Heart left ventricle (tissue), 13 donors: ENCODE data around the gene PADI2.

Experiments used
- POLR2A ChIP-seq, 2 donors: fragments of 450-650 bp; IDR thresholded peaks; one replicate each; pipeline ENCODE4 v1.6.1; 2017; ENCODE audit warnings: antibody characterized with exemption in 2 of 2, mild to moderate bottlenecking in 2 of 2, moderate library complexity in 2 of 2
- TF ChIP-seq, protein P1 (sequence below), 12 donors: fragments of 200-600 bp; sonication (generic) in 4 of 12; IDR thresholded peaks; one replicate each; pipeline versions ENCODE4 v1.5.0 to v1.8.0; 2018 to 2022; ENCODE audit warnings: antibody characterized with exemption in 12 of 12, mild to moderate bottlenecking in 5 of 12
- donor health status: ischemic (EF 13 %, LVEDD 7.1; RV severe dilation, severe dysfunction).
- donor health status: DM: no; HTN: yes; CAD: no.
- donor health status: DM: no; HTN: no; CAD: no.
- donor health status: ischemic (EF 25% LVEDD 6.9; RV normal size, moderate dysfunction).
- donor health status: ischemic (EF 25% LVEDD 5.7; RV mildly dilated, moderate dysfunction).
- donor health status: ischemic (EF 35%, LVEDD 5.7; RV mildly dilated, moderate dysfunction).
- donor health status: nonischemic (EF 11% LVEDD 7.7; RV severe dilation, severe dysfunction).
- donor health status: DM: yes; HTN: yes; CAD: no.
- donor health status: PGD.
- donor health status: ischemic (EF 29% LVEDD 5.4; RV normal size, mild dysfunction).
- donor health status: nonischemic (EF 23%, LVEDD 6.1; RV moderate dilation, normal function).

DNA sequence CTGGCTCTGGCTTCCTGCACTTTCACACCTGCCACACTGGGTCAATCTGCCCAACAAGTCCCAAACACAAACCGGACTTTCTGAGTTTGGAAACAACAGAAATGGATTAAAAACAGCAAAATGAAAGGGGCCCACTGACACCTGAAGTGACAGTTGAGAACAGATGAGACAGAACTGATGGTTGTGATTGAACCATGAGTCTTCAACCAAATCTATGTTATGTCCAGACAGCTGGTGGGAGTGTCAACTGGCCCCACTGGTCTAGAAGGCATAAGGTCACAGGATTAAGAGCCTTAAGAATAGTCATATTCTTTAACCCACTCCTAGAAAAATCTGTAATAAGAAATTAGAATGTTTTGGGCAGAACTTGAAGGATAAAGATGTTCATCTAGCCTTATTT lies 94.5 kb downstream of the PADI2 start:
- no peak for TF ChIP-seq POLR2A (IDR thresholded peaks at IDR 0.05)
- TF ChIP-seq, protein P1, sequence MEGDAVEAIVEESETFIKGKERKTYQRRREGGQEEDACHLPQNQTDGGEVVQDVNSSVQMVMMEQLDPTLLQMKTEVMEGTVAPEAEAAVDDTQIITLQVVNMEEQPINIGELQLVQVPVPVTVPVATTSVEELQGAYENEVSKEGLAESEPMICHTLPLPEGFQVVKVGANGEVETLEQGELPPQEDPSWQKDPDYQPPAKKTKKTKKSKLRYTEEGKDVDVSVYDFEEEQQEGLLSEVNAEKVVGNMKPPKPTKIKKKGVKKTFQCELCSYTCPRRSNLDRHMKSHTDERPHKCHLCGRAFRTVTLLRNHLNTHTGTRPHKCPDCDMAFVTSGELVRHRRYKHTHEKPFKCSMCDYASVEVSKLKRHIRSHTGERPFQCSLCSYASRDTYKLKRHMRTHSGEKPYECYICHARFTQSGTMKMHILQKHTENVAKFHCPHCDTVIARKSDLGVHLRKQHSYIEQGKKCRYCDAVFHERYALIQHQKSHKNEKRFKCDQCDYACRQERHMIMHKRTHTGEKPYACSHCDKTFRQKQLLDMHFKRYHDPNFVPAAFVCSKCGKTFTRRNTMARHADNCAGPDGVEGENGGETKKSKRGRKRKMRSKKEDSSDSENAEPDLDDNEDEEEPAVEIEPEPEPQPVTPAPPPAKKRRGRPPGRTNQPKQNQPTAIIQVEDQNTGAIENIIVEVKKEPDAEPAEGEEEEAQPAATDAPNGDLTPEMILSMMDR (IDR thresholded peaks at IDR 0.05) = no peak
